IMR-90 (cell line): ENCODE results near the gene COL5A1. TPM values are rescaled to one million over a fixed set of nuclear protein-coding genes. Genes with fewer than 3 reads are reported as not detected.

ENCODE experiments used
- ATAC-seq: fragments of 200-7000 bp; cut with Tn5 transposase; 2 replicates; pipeline ENCODE4 v1.9.1; 2020; ENCODE audit warnings: low read depth, mild to moderate bottlenecking, moderate library complexity
- BruUV-seq: library from RNA; stranded (reverse); fragments of 400-500 nt; replicated peaks from 2 replicates; lab custom pipeline; 2021; lab: Mats Ljungman, UMichigan
- CTCF ChIA-PET: fragments of 300-600 bp; formaldehyde crosslinking; extraction: SDS; loops from one replicate; lab custom pipeline; 2021; ENCODE audit warnings: antibody characterized with exemption; lab: Yijun Ruan, JAX
- POLR2A ChIA-PET: fragments of 300-600 bp; sonication (Branson Sonifier 250); formaldehyde crosslinking; loops from one replicate; lab custom pipeline; 2022; ENCODE audit warnings: antibody characterized with exemption; ENCODE audit not compliant: unreplicated experiment; lab: Charles Lee
- DNase-seq: peaks from one replicate; pipeline ENCODE4 v3.0.0; 2013
- H2AFZ ChIP-seq: replicated peaks from 2 replicates; pipeline ENCODE3; 2013; ENCODE audit warnings: low read length, mild to moderate bottlenecking; ENCODE audit not compliant: poor library complexity
- H2AK5ac ChIP-seq: 2 replicates; pipeline ENCODE4 v1.6.1; 2013; ENCODE audit warnings: low read depth, low read length, inconsistent platforms
- H2AK9ac ChIP-seq: replicated peaks from 2 replicates; pipeline ENCODE3; 2013; ENCODE audit warnings: mild to moderate bottlenecking, low read depth, low read length, moderate library complexity; ENCODE audit not compliant: poor library complexity
- H2BK120ac ChIP-seq: 2 replicates; pipeline ENCODE4 v1.6.1; 2013; ENCODE audit warnings: low read depth, low read length, inconsistent platforms
- H2BK15ac ChIP-seq: 3 replicates; pipeline ENCODE4 v1.6.1; 2013; ENCODE audit warnings: low read depth, low read length, inconsistent platforms
- H2BK20ac ChIP-seq: 2 replicates; pipeline ENCODE4 v1.6.1; 2013; ENCODE audit warnings: low read depth, mild to moderate bottlenecking, inconsistent platforms, low read length, moderate library complexity
- H2BK5ac ChIP-seq: 2 replicates; pipeline ENCODE4 v1.6.1; 2013; ENCODE audit warnings: mild to moderate bottlenecking, low read depth, low read length, inconsistent platforms; ENCODE audit not compliant: poor library complexity, severe bottlenecking
- H3K14ac ChIP-seq: replicated peaks from 2 replicates; pipeline ENCODE4 v1.6.1; 2013; ENCODE audit warnings: low read depth, low read length, inconsistent platforms
- H3K18ac ChIP-seq: 2 replicates; pipeline ENCODE4 v1.6.1; 2013; ENCODE audit warnings: low read depth, low read length, control low read depth
- H3K23ac ChIP-seq: 2 replicates; pipeline ENCODE4 v1.6.1; 2013; ENCODE audit warnings: low read depth, low read length, inconsistent platforms
- H3K27ac ChIP-seq: 2 replicates; pipeline ENCODE4 v1.5.1; 2013; ENCODE audit warnings: mild to moderate bottlenecking, control low read depth, low read length; ENCODE audit not compliant: insufficient read depth
- H3K27me3 ChIP-seq: 2 replicates; pipeline ENCODE4 v1.6.1; 2013; ENCODE audit warnings: low read length; ENCODE audit not compliant: control insufficient read depth, insufficient read depth
- H3K36me3 ChIP-seq: 2 replicates; pipeline ENCODE4 v1.6.1; 2013; ENCODE audit warnings: low read length, mixed read lengths; ENCODE audit not compliant: control insufficient read depth, insufficient read depth
- H3K4ac ChIP-seq: 2 replicates; pipeline ENCODE4 v1.6.1; 2013; ENCODE audit warnings: low read depth, low read length, inconsistent platforms
- H3K4me1 ChIP-seq: 2 replicates; pipeline ENCODE4 v1.6.1; 2013; ENCODE audit warnings: low read length, mixed read lengths; ENCODE audit not compliant: control insufficient read depth, insufficient read depth
- H3K4me2 ChIP-seq: 2 replicates; pipeline ENCODE4 v1.6.1; 2013; ENCODE audit warnings: low read depth, mild to moderate bottlenecking, control low read depth, low read length, moderate library complexity
- H3K4me3 ChIP-seq: 2 replicates; pipeline ENCODE4 v1.5.1; 2013; ENCODE audit warnings: low read depth, mild to moderate bottlenecking, control low read depth, low read length, moderate library complexity; ENCODE audit not compliant: insufficient read depth
- H3K56ac ChIP-seq: 2 replicates; pipeline ENCODE4 v1.6.1; 2013; ENCODE audit warnings: low read length, inconsistent platforms; ENCODE audit not compliant: insufficient read depth; ENCODE audit errors: extremely low read depth
- H3K79me1 ChIP-seq, 2 experiments: 2 replicates each; pipeline ENCODE4 v1.6.1; 2013; ENCODE audit warnings: low read length in 2 of 2, inconsistent platforms in 1 of 2, low read depth in 1 of 2
- H3K9ac ChIP-seq: 2 replicates; pipeline ENCODE4 v1.6.1; 2013; ENCODE audit warnings: low read depth, low read length, control low read depth
- H3K9me1 ChIP-seq: 2 replicates; pipeline ENCODE4 v1.6.1; 2013; ENCODE audit warnings: low read length, inconsistent platforms; ENCODE audit not compliant: insufficient read depth
- H3K9me3 ChIP-seq: 2 replicates; pipeline ENCODE4 v1.6.1; 2013; ENCODE audit warnings: low read length; ENCODE audit not compliant: control insufficient read depth, insufficient read depth
- H4K20me1 ChIP-seq: 2 replicates; pipeline ENCODE4 v1.6.1; 2013; ENCODE audit warnings: low read length, inconsistent platforms; ENCODE audit not compliant: insufficient read depth
- H4K5ac ChIP-seq: 2 replicates; pipeline ENCODE4 v1.6.1; 2013; ENCODE audit warnings: mild to moderate bottlenecking, low read depth, low read length, control low read depth
- H4K8ac ChIP-seq, 2 experiments: 2 replicates each; pipeline ENCODE4 v1.6.1; 2013; ENCODE audit warnings: low read depth in 2 of 2, low read length in 2 of 2, control low read depth in 1 of 2, inconsistent platforms in 1 of 2
- H4K91ac ChIP-seq: 2 replicates; pipeline ENCODE4 v1.6.1; 2013; ENCODE audit warnings: low read depth, low read length, inconsistent platforms; ENCODE audit not compliant: insufficient read depth
- BHLHE40 ChIP-seq: fragments of 150-350 bp; IDR thresholded peaks from 2 replicates; pipeline ENCODE4 v1.6.1; 2016; ENCODE audit warnings: mild to moderate bottlenecking, low read depth, low read length
- CHD1 ChIP-seq: IDR thresholded peaks from 2 replicates; pipeline ENCODE4 v1.6.1; 2012; ENCODE audit warnings: low read depth, low read length, improper control_type of control experiment
- CTCF ChIP-seq: conservative IDR thresholded peaks from 2 replicates; pipeline ENCODE4 v1.5.1; 2012; ENCODE audit warnings: mild to moderate bottlenecking, low read depth, low read length, improper control_type of control experiment
- MAFK ChIP-seq: IDR thresholded peaks from 2 replicates; pipeline ENCODE4 v1.6.1; 2012; ENCODE audit warnings: low read depth, low read length, improper control_type of control experiment
- MAZ ChIP-seq: IDR thresholded peaks from 2 replicates; pipeline ENCODE4 v1.6.1; 2012; ENCODE audit warnings: low read depth, mild to moderate bottlenecking, low read length, improper control_type of control experiment, moderate library complexity, borderline replicate concordance
- NFE2L2 ChIP-seq: fragments of 150-350 bp; IDR thresholded peaks from 2 replicates; pipeline ENCODE4 v1.6.1; 2016; ENCODE audit warnings: low read depth, mild to moderate bottlenecking, low read length
- POLR2A ChIP-seq: IDR thresholded peaks from 2 replicates; pipeline ENCODE4 v1.6.1; 2012; ENCODE audit warnings: mild to moderate bottlenecking, low read depth, low read length
- RAD21 ChIP-seq: IDR thresholded peaks from 2 replicates; pipeline ENCODE4 v1.6.1; 2012; ENCODE audit warnings: low read length, improper control_type of control experiment
- RFX5 ChIP-seq: IDR thresholded peaks from 2 replicates; pipeline ENCODE4 v1.8.0; 2012; ENCODE audit warnings: low read depth, mild to moderate bottlenecking, low read length, moderate library complexity
- SMC3 ChIP-seq: fragments of 150-350 bp; IDR thresholded peaks from 2 replicates; pipeline ENCODE4 v1.6.1; 2016; ENCODE audit warnings: low read depth, mild to moderate bottlenecking, antibody characterized with exemption, low read length, moderate library complexity
- WGBS, 2 experiments: methylation state at CpG; one replicate each; pipeline versions ENCODE4 v1.1.5 to v1.1.7; 2013; ENCODE audit warnings: missing lambda C conversion rate in 2 of 2; ENCODE audit not compliant: insufficient read length in 1 of 2; ENCODE audit errors: extremely low coverage in 2 of 2; 5-methylcytosine and 5-hydroxymethylcytosine counted together
- dilution Hi-C: fragments of 300-500 bp; cut with HindIII; formaldehyde crosslinking; loops from one replicate; pipeline ENCODE4 v1.14.3; 2018; ENCODE audit warnings: low sequenced_read_pairs; ENCODE audit not compliant: unreplicated experiment
- in situ Hi-C: fragments of 300-500 bp; cut with MboI; formaldehyde crosslinking; loops from 3 replicates; pipeline ENCODE4 v1.14.3; 2019; ENCODE audit warnings: low sequenced_read_pairs, inconsistent platforms, mixed read lengths
- intact Hi-C: fragments of 100-400 bp; cut with micrococcal nuclease; formaldehyde crosslinking; loops from 2 replicates; pipeline ENCODE4 v1.10.0; 2022
- polyA plus RNA-seq, 3 experiments: library from polyadenylated mRNA; depleted of rRNA; stranded (reverse); fragments of >200 nt; gene quantifications; 2 replicates each; pipeline ENCODE4 v1.2.3, GENCODE V29; 2012; ENCODE audit warnings: low replicate concordance in 1 of 3
- total RNA-seq: library from RNA; depleted of rRNA; stranded (reverse); fragments of >200 nt; gene quantifications from 2 replicates; pipeline ENCODE4 v1.2.3, GENCODE V29; 2012

Gene COL5A1
- total and polyA plus RNA-seq, 2 of the 4 experiments (the other 2 are of a cell fraction), result 19.2 to 173 TPM

- no peak for TF ChIP-seq MAFK
- TF ChIP-seq RFX5, result no peak
Measured at GRCh38 chr9:134630861-134631260, 10.7 kb upstream of the COL5A1 start (continued).

GRCh38 chr9:134631881-134632280, 9.7 kb upstream of the COL5A1 start:
- dilution Hi-C loops, result no loop called here
- Histone ChIP-seq H2BK5ac (no peak overlapping the region), H3K4ac (no peak overlapping the region)

More at GRCh38 chr9:134631881-134632280, 9.7 kb upstream of the COL5A1 start:
- ChIA-PET POLR2A (no interaction called here), CTCF (no interaction called here)
- no peaks in the 10 kb centered on the region for H3K79me1 ChIP-seq
- no peak overlapping the region for H3K18ac ChIP-seq
- H4K5ac ChIP-seq, result no peak overlapping the region
- no peak overlapping the region for H2AK9ac ChIP-seq
- in situ Hi-C loops, result no loop called here
- DNase-seq (no peak), ATAC-seq (no peak)
- no peaks in the 10 kb centered on the region for H3K36me3 ChIP-seq
- peaks cover 5% of the 10 kb centered on the region; the same call in 1 of the 2 replicates for H3K9me1 ChIP-seq
- H3K23ac ChIP-seq, result no peak overlapping the region
- no peak overlapping the region for H2BK15ac ChIP-seq
- no peaks in the 10 kb centered on the region for H4K20me1 ChIP-seq
- H4K91ac ChIP-seq, result no peak overlapping the region
- TF ChIP-seq BHLHE40 (no peak), NFE2L2 (no peak), MAFK (no peak), CTCF (no peak), POLR2A (no peak), CHD1 (no peak), RAD21 (no peak), MAZ (no peak), RFX5 (no peak), SMC3 (no peak)
- H3K4me2 ChIP-seq, result no peak overlapping the region
- H3K9ac ChIP-seq, result no peak overlapping the region
- no peak overlapping the region for H3K4me3 ChIP-seq
- H2BK120ac ChIP-seq, result no peak overlapping the region
- H3K56ac ChIP-seq, result no peak overlapping the region
- H2AFZ ChIP-seq, result no peak overlapping the region
- peaks cover under 1% of the 10 kb centered on the region for H3K4me1 ChIP-seq
- no peak overlapping the region for H3K27ac ChIP-seq
- intact Hi-C loops, result no loop called here
- H3K9me3 ChIP-seq, result no peaks in the 10 kb centered on the region
- no peaks in the 10 kb centered on the region for H3K27me3 ChIP-seq
- no peak overlapping the region for H2BK20ac ChIP-seq
- no peak overlapping the region for H4K8ac ChIP-seq
- no peak overlapping the region for H3K14ac ChIP-seq
- 86% methylated on average over 9 of the region's 10 CpGs; no CpG with 5 or more reads in 1 of the 2 experiments for WGBS, 2 experiments
- no peak overlapping the region for H2AK5ac ChIP-seq
- no TSS peak for BruUV-seq
